Cardiac fibroblast (primary cell): ENCODE data around the gene SCAP.

Source experiments
- DNase-seq, 2 donors: peaks; one replicate each; pipeline versions ENCODE4 v3.0.0 to v3.0.0-alpha.2; 2010; ENCODE audit warnings: low read depth in 2 of 2
- H3K4me3 ChIP-seq, 2 donors: replicated peaks in 1 of 2; 1 replicate in 1 of 2; 2 replicates in 1 of 2; pipeline ENCODE4 v1.5.1; 2011; ENCODE audit warnings: low read depth in 2 of 2, low read length in 2 of 2, mild to moderate bottlenecking in 2 of 2, moderate library complexity in 1 of 2
- TF ChIP-seq, protein P1 (sequence below): IDR thresholded peaks from one replicate; pipeline ENCODE4 v1.5.1; 2011; ENCODE audit warnings: low read depth, mild to moderate bottlenecking, low read length, inconsistent platforms

SCAP gene

DNA sequence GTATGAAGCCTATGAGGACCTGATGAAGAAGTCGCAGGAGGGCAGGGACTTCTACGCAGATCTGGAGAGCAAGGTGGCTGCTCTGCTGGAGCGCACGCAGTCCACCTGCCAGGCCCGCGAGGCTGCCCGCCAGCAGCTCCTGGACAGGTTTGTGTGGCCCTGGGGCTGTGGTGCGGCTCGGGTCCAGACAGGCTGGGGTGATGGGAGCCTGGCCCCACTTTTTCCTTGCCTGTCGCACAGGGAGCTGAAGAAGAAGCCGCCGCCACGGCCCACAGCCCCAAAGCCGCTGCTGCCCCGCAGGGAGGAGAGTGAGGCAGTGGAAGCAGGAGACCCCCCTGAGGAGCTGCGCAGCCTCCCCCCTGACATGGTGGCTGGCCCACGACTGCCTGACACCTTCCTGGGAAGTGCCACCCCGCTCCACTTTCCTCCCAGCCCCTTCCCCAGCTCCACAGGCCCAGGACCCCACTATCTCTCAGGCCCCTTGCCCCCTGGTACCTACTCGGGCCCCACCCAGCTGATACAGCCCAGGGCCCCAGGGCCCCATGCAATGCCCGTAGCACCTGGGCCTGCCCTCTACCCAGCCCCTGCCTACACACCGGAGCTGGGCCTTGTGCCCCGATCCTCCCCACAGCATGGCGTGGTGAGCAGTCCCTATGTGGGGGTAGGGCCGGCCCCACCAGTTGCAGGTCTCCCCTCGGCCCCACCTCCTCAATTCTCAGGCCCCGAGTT is 65.9 kb downstream of the SCAP start:
- no peak overlapping the region for H3K4me3 ChIP-seq
- TF ChIP-seq, protein P1, sequence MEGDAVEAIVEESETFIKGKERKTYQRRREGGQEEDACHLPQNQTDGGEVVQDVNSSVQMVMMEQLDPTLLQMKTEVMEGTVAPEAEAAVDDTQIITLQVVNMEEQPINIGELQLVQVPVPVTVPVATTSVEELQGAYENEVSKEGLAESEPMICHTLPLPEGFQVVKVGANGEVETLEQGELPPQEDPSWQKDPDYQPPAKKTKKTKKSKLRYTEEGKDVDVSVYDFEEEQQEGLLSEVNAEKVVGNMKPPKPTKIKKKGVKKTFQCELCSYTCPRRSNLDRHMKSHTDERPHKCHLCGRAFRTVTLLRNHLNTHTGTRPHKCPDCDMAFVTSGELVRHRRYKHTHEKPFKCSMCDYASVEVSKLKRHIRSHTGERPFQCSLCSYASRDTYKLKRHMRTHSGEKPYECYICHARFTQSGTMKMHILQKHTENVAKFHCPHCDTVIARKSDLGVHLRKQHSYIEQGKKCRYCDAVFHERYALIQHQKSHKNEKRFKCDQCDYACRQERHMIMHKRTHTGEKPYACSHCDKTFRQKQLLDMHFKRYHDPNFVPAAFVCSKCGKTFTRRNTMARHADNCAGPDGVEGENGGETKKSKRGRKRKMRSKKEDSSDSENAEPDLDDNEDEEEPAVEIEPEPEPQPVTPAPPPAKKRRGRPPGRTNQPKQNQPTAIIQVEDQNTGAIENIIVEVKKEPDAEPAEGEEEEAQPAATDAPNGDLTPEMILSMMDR, result no peak
- DNase-seq, result no peak

GRCh38 chr3:47409284-47409683 is 66.5 kb downstream of the SCAP start:
- TF ChIP-seq, protein P1, result no peak
- no peak for DNase-seq
- H3K4me3 ChIP-seq, result no peak overlapping the region

DNA sequence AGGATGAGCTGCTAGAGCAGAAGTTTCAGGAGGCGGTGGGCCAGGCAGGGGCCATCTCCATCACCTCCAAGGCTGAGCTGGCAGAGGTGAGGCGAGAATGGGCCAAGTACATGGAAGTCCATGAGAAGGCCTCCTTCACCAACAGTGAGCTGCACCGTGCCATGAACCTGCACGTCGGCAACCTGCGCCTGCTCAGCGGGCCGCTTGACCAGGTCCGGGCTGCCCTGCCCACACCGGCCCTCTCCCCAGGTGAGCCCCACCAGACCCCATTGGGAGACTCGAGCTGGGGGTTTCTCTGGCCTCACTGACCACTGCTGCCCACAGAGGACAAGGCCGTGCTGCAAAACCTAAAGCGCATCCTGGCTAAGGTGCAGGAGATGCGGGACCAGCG is 66.9 kb downstream of the SCAP start:
- TF ChIP-seq, protein P1, result no peak
- no peak for DNase-seq
- no peak overlapping the region for H3K4me3 ChIP-seq

DNA sequence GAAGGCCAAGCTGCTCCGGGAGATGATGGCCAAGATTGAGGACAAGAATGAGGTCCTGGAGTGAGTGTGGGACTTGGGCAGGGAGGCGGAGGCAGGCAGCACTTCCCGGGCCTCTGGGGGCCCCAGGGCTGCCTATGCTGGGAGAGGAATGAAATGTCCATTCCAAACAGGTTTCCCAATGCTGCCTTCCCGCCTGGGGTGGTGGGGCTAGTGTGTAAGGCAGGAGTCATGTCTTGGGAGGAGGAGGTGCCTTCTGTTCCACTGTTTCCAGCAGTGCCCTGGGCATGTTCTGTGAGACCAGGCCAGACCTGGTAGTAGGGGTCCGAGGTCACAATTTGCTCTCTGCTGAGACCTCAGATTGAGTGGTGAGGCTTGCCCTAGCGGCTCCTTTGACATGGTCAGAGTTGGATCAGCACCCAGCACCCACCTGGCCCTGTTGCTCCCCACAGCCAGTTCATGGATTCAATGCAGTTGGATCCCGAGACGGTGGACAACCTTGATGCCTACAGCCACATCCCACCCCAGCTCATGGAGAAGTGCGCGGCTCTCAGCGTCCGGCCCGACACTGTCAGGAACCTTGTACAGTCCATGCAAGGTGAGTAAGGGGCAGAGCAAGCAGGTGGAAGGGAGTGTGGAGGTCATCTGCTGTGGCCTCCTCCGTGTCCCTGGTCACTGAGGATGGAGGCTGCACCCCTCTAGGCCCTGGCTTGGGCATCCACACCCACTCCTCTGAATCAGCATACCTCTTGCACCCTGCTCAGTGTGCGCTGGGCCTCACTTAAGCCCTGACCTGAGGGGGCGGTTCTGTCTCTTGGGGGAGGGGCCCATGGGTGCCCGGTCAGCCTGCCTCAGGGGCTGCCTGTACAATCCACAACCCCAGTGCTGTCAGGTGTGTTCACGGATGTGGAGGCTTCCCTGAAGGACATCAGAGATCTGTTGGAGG is 67.6 kb downstream of the SCAP start:
- DNase-seq, result no peak
- H3K4me3 ChIP-seq, result no peak overlapping the region
- TF ChIP-seq, protein P1, result no peak

GRCh38 chr3:47407237-47407636 is 68.5 kb downstream of the SCAP start:
- TF ChIP-seq, protein P1, result no peak
- no peak overlapping the region for H3K4me3 ChIP-seq
- DNase-seq, result no peak

DNA sequence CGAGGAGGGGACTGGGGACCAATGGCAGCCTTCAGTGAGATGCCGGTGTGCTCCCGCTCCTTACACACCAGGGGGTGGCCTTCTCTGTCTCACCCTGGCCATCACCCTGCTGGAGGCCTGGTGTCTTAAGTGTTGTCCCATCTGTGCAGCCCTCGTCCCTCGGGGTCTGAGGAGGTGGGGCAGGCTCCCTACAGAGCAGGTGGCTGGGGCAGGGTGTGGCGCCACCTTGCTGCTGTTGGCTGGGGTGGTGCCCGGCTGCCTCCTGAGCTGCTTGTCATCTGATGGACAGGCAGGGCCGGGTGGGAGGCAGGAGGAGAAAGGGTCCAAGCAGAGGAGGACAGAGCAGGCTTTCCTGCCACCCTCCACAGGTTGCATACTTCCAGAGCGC is 69.0 kb downstream of the SCAP start:
- TF ChIP-seq, protein P1, result no peak
- no peak for DNase-seq
- no peak overlapping the region for H3K4me3 ChIP-seq
